Colonic mucosa (tissue), 4 donors: ENCODE measurements around the gene OPRM1. TPM values are rescaled to one million over a fixed set of nuclear protein-coding genes. Genes with fewer than 3 reads are reported as not detected.

Experiments used
- DNase-seq: peaks from one replicate; pipeline ENCODE4 v3.0.0-alpha.2; 2020
- H3K27ac ChIP-seq: fragments of 200-600 bp; one replicate; pipeline ENCODE4 v1.8.0; 2021
- H3K27me3 ChIP-seq: fragments of 200-600 bp; one replicate; pipeline ENCODE4 v1.8.0; 2021
- H3K36me3 ChIP-seq: fragments of 200-600 bp; one replicate; pipeline ENCODE4 v1.8.0; 2021
- H3K4me1 ChIP-seq: fragments of 200-600 bp; one replicate; pipeline ENCODE4 v1.8.0; 2021; ENCODE audit warnings: mild to moderate bottlenecking
- H3K4me3 ChIP-seq: fragments of 200-600 bp; one replicate; pipeline ENCODE4 v1.8.0; 2021
- H3K9ac ChIP-seq, 2 donors: one replicate each; pipeline ENCODE4 v1.7.0; 2013; ENCODE audit warnings: control low read depth in 2 of 2, low read depth in 2 of 2, low read length in 2 of 2
- H3K9me3 ChIP-seq: fragments of 200-600 bp; one replicate; pipeline ENCODE4 v1.8.0; 2021
- CTCF ChIP-seq: fragments of 200-600 bp; IDR thresholded peaks from one replicate; pipeline ENCODE4 v1.8.0; 2022; ENCODE audit warnings: antibody characterized with exemption, mild to moderate bottlenecking
- intact Hi-C: fragments of 100-400 bp; cut with DNase I; formaldehyde crosslinking; loops from one replicate; pipeline ENCODE4 v1.14.1; 2022
- total RNA-seq, 2 donors: library from RNA; stranded (reverse); fragmentation: NEBNext Ultra II Directional in 1 of 2; extraction: Animal tissue kit (Norgen Biotek cat#: 25700) in 1 of 2; gene quantifications; one replicate each; pipeline ENCODE4 v1.2.1, GENCODE V29; 2021
- donor health status: healthy.
- donor health status: DM: no; HTN: no; CAD: no.
- donor health status: DM: no; HTN: no; CAD: no.

Gene OPRM1
- total RNA-seq, 2 donors from 2014 or later: not detected

- Histone ChIP-seq H3K36me3 (no peaks in the 10 kb centered on the region), H3K27ac (no peak overlapping the region), H3K9me3 (no peaks in the 10 kb centered on the region), H3K9ac (no peak overlapping the region), H3K4me3 (no peak overlapping the region), H3K4me1 (no peaks in the 10 kb centered on the region), H3K27me3 (no peaks in the 10 kb centered on the region)
- no peak for DNase-seq
- intact Hi-C loops: no loop called here
- no peak for TF ChIP-seq CTCF
Observed at GRCh38 chr6:154209555-154209954, 170.5 kb downstream of the OPRM1 start.

GRCh38 chr6:154210678-154211077, 171.6 kb downstream of the OPRM1 start:
- no peaks in the 10 kb centered on the region for H3K27me3 ChIP-seq
- H3K4me1 ChIP-seq: no peaks in the 10 kb centered on the region
- TF ChIP-seq CTCF: no peak
- H3K27ac ChIP-seq: no peak overlapping the region
- intact Hi-C loops: no loop called here
- H3K9ac ChIP-seq: no peak overlapping the region
- no peak for DNase-seq
- H3K36me3 ChIP-seq: no peaks in the 10 kb centered on the region
- H3K4me3 ChIP-seq: no peak overlapping the region
- H3K9me3 ChIP-seq: no peaks in the 10 kb centered on the region

DNA sequence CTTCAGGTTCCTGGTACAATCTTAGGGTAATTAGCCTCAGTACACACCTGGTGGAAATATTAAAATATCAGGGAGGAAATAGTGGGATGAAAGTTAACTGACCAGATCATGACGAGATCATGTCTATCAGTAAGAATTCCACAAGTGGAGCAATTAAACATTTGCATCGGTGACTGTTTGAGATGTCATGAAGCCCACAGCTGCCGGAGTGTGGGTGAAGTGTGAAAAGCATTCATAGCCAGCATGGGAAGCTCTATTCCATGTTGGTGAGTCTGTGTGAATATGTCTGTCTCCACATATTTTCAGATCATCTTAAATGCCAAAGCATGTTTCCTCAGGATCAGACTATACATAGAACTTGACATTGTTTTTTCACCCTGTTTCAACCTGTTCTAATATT, 174.7 kb downstream of the OPRM1 start:
- Histone ChIP-seq H3K4me1 (no peaks in the 10 kb centered on the region), H3K36me3 (no peaks in the 10 kb centered on the region), H3K4me3 (no peak overlapping the region), H3K27me3 (no peaks in the 10 kb centered on the region), H3K27ac (no peak overlapping the region), H3K9ac (no peak overlapping the region), H3K9me3 (no peaks in the 10 kb centered on the region)
- DNase-seq: no peak
- intact Hi-C loops: no loop called here
- no peak for TF ChIP-seq CTCF

DNA sequence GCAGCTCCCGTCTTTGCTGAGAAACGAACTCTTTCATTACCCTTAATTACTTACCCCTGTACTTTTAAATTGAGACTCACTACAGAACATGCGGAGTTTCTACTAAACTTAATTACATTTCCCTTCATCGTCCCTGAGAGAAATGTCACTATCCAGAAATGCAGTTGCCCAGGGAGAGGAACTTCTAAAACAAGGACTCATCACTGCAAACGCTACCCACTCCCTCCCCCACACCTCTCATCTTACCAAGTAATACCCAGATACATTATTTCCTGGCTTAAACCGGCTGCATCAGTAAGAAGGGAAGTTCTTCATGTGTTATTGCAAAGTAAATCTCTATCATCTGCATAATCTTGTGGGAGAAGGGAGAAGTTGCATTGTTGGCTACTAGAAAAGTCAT, 179.3 kb downstream of the OPRM1 start:
- no peak for DNase-seq
- H3K36me3 ChIP-seq: no peaks in the 10 kb centered on the region
- H3K4me1 ChIP-seq: no peaks in the 10 kb centered on the region
- H3K27me3 ChIP-seq: no peaks in the 10 kb centered on the region
- no peak overlapping the region for H3K27ac ChIP-seq
- H3K9ac ChIP-seq: no peak overlapping the region
- H3K9me3 ChIP-seq: no peaks in the 10 kb centered on the region
- H3K4me3 ChIP-seq: no peak overlapping the region
- intact Hi-C loops: no loop called here
- TF ChIP-seq CTCF: no peak

GRCh38 chr6:154218787-154219186, 179.7 kb downstream of the OPRM1 start:
- Histone ChIP-seq H3K27ac (no peak overlapping the region), H3K9me3 (no peaks in the 10 kb centered on the region), H3K4me3 (no peak overlapping the region), H3K27me3 (no peaks in the 10 kb centered on the region), H3K4me1 (no peaks in the 10 kb centered on the region), H3K9ac (no peak overlapping the region), H3K36me3 (no peaks in the 10 kb centered on the region)
- no peak for DNase-seq
- no peak for TF ChIP-seq CTCF
- intact Hi-C loops: no loop called here

DNA sequence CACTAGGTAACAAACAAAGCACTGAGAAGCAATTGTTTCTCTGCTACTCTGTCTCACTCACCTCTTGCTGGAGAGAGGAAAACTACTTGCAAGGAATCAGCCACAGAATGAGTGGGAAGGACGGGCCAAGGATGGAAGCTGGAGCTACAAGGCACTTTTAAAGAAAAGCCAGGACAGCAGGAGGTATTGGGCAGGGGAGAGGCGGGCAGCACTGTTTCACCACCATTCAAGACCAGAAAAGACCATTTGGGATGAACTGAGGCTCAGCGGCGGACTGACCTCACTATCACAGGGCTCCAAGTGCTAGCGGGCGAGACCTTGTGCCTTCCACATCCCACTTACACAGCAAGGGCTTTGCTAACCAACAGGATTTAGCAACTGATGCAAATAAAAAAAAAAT, 180.2 kb downstream of the OPRM1 start:
- H3K9me3 ChIP-seq: no peaks in the 10 kb centered on the region
- no peak overlapping the region for H3K4me3 ChIP-seq
- no peak for TF ChIP-seq CTCF
- H3K36me3 ChIP-seq: no peaks in the 10 kb centered on the region
- H3K27ac ChIP-seq: no peak overlapping the region
- no peaks in the 10 kb centered on the region for H3K27me3 ChIP-seq
- intact Hi-C loops: no loop called here
- no peak for DNase-seq
- no peak overlapping the region for H3K9ac ChIP-seq
- H3K4me1 ChIP-seq: no peaks in the 10 kb centered on the region
